HUES6 (cell line): ENCODE results near the gene NRXN3.
A peak's percentile ranks its signal among the peaks of the same experiment; 100 is the strongest.

Experiments
- H3K27ac ChIP-seq: 2 replicates; pipeline ENCODE4 v1.7.0; 2013; ENCODE audit warnings: low read depth, mild to moderate bottlenecking, low read length, inconsistent platforms
- H3K27me3 ChIP-seq: 2 replicates; pipeline ENCODE4 v1.6.1; 2013; ENCODE audit warnings: low read length; ENCODE audit not compliant: control insufficient read depth, insufficient read depth
- H3K36me3 ChIP-seq: 2 replicates; pipeline ENCODE4 v1.6.1; 2013; ENCODE audit warnings: low read length; ENCODE audit not compliant: control insufficient read depth, insufficient read depth
- H3K4me1 ChIP-seq: 2 replicates; pipeline ENCODE4 v1.6.1; 2013; ENCODE audit warnings: low read length; ENCODE audit not compliant: control insufficient read depth, insufficient read depth
- H3K4me3 ChIP-seq: 2 replicates; pipeline ENCODE4 v1.5.1; 2013; ENCODE audit warnings: low read depth, low read length
- H3K9ac ChIP-seq: one replicate; pipeline ENCODE4 v1.6.1; 2013; ENCODE audit warnings: mild to moderate bottlenecking, low read length
- H3K9me3 ChIP-seq: 2 replicates; pipeline ENCODE4 v1.6.1; 2013; ENCODE audit warnings: low read depth, low read length; ENCODE audit not compliant: control insufficient read depth, insufficient read depth

The NRXN3 gene

DNA sequence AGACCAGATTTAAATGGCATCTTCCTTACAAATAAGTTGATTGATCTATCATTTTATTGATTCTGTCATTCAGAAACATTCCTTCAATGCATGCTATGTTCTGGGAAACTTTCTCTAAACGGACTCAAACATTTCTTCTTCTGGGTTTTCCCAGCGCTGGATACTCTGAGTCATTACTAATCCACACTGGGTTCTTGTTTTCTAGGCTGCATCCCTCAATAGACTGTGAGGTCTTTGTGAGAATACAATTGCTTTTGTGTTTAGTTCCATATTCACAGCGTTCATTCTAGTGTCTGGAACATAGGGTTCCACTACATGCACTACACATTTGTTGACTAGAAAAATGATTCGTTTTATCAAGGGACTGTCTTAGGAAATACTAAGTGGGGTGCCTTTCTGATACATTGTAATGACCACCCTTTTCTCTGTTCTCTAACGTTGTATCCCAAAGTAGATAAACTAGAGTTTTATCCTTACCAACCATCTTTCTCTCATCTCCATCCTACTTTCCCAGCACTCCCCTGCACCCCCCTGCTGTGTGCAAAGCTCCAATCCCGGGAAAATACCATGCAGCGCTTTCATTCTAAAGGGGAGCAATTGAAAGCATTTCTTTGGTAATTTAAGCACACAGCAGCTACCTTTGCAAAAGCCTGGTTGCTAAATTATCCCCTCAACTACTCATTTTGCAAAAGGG is 1162.5 kb downstream of the NRXN3 start:
- Histone ChIP-seq H3K36me3 (no peaks in the 10 kb centered on the region), H3K4me3 (peak overlapping the region; percentile 29), H3K9ac (no peak overlapping the region), H3K27me3 (no peaks in the 10 kb centered on the region), H3K27ac (no peak overlapping the region), H3K9me3 (no peaks in the 10 kb centered on the region), H3K4me1 (peaks cover 31% of the 10 kb centered on the region)

DNA sequence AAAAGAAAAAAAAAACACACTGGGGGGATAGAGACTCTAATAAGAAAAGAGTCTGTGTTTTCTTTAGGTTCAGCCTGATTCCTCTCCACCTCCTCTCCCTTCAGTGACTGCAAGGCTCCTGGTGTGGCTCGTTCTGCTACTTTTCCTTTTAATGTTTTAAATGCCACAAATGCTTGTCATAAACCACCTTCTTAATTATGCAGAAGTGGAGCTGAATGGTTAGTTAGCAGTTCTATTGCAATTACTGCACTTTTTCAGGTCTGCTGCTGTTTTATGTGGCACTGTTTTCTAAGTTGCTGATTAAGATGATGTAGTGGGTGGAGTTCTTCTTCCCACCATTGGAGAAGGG is 1163.0 kb downstream of the NRXN3 start:
- Histone ChIP-seq H3K36me3 (no peaks in the 10 kb centered on the region), H3K9me3 (no peaks in the 10 kb centered on the region), H3K27ac (no peak overlapping the region), H3K4me1 (peaks cover 31% of the 10 kb centered on the region), H3K9ac (no peak overlapping the region), H3K4me3 (peak overlapping the region; percentile 29), H3K27me3 (no peaks in the 10 kb centered on the region)

GRCh38 chr14:79334272-79334671 is 1164.1 kb downstream of the NRXN3 start:
- H3K27ac ChIP-seq: no peak overlapping the region
- no peak overlapping the region for H3K9ac ChIP-seq
- H3K27me3 ChIP-seq: no peaks in the 10 kb centered on the region
- H3K4me3 ChIP-seq: no peak overlapping the region
- H3K36me3 ChIP-seq: no peaks in the 10 kb centered on the region
- peaks cover 34% of the 10 kb centered on the region for H3K4me1 ChIP-seq
- H3K9me3 ChIP-seq: no peaks in the 10 kb centered on the region

- peaks cover 42% of the 10 kb centered on the region for H3K4me1 ChIP-seq
- no peak overlapping the region for H3K9ac ChIP-seq
- no peaks in the 10 kb centered on the region for H3K27me3 ChIP-seq
- H3K36me3 ChIP-seq: no peaks in the 10 kb centered on the region
- H3K4me3 ChIP-seq: no peak overlapping the region
- no peak overlapping the region for H3K27ac ChIP-seq
- H3K9me3 ChIP-seq: no peaks in the 10 kb centered on the region
Measured at GRCh38 chr14:79337761-79338160, 1167.6 kb downstream of the NRXN3 start.

- Histone ChIP-seq H3K36me3 (no peaks in the 10 kb centered on the region), H3K27me3 (no peaks in the 10 kb centered on the region), H3K27ac (no peak overlapping the region), H3K9me3 (no peaks in the 10 kb centered on the region), H3K4me1 (peaks cover 23% of the 10 kb centered on the region), H3K9ac (no peak overlapping the region), H3K4me3 (no peak overlapping the region)
Measured at GRCh38 chr14:79342942-79343341, 1172.8 kb downstream of the NRXN3 start.

DNA sequence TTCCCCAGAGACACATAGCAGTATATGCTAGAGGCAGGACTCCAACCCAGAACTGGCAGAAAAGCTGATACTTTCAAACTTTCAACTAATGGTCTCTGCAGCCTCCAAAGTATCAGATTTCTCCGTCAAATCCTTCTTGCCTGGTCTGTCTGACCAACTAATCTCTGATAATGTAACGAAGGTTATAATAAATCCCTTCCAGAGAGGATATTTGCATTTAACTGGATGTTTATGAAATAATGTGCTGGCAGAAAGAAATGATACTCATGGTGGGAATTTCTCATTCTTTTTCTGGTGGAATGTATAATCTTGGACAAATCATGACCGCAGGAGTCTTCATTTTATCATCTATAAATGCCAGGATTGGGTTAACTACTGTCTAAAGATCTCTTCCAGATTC is 1180.8 kb downstream of the NRXN3 start:
- no peak overlapping the region for H3K27ac ChIP-seq
- H3K4me3 ChIP-seq: no peak overlapping the region
- no peaks in the 10 kb centered on the region for H3K36me3 ChIP-seq
- no peak overlapping the region for H3K9ac ChIP-seq
- no peaks in the 10 kb centered on the region for H3K27me3 ChIP-seq
- no peaks in the 10 kb centered on the region for H3K9me3 ChIP-seq
- H3K4me1 ChIP-seq: peaks cover 2% of the 10 kb centered on the region

DNA sequence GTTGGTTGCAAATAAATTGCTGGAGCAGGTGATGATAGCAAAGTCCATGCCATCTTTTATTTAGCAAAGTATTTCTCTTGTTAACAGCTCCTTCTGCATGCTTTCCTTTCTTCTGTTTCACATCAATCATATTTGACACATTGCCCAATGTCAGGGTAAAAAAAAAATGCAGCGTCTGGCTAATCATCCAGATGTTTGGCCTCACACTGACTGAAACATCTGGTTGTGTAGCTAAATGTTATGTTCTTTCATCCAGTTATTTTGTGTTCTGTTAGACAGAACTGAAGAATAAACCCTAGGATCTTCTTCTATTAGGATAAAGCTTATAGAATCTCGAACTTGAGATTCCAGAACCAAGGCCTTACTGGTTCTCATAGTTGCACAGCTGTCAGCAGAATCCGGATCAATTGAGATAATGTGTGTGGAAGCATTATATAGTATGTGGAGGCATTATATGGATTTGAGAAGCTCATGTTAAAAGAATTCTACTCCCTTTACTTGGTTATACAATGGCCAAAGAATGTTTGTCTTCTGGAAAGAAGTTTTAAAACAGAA is 1182.0 kb downstream of the NRXN3 start:
- no peak overlapping the region for H3K4me3 ChIP-seq
- H3K36me3 ChIP-seq: no peaks in the 10 kb centered on the region
- H3K27me3 ChIP-seq: no peaks in the 10 kb centered on the region

DNA sequence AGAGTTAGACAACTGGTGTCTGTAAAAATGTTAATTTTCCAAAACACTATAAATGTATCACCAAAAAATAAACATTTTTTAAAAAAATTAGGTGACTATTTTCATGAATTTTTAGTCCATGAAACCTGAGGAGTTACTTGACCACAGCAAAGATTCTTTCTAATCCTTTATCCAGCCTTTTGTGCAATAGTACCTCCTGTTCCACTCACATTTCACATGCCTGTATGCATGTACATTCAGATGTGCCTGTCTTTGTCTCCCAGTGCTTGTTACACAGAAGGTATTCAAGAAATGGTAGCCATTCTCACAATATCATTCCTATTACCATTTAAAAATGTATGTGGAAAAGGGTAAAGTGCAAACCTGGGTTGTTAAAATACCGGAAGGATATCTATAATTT is 1184.2 kb downstream of the NRXN3 start:
- no peaks in the 10 kb centered on the region for H3K9me3 ChIP-seq
- H3K27ac ChIP-seq: no peak overlapping the region

More for the DNA sequence above, 1182.0 kb downstream of the NRXN3 start:
- Histone ChIP-seq H3K9me3 (no peaks in the 10 kb centered on the region), H3K27ac (no peak overlapping the region), H3K4me1 (peaks cover 7% of the 10 kb centered on the region), H3K9ac (no peak overlapping the region)

GRCh38 chr14:79356040-79356439 is 1185.9 kb downstream of the NRXN3 start:
- Histone ChIP-seq H3K9me3 (no peaks in the 10 kb centered on the region), H3K27ac (no peak overlapping the region), H3K9ac (no peak overlapping the region)

More for the DNA sequence above, 1184.2 kb downstream of the NRXN3 start:
- H3K9ac ChIP-seq: no peak overlapping the region
- H3K4me1 ChIP-seq: peaks cover 7% of the 10 kb centered on the region
- no peaks in the 10 kb centered on the region for H3K27me3 ChIP-seq
- H3K36me3 ChIP-seq: no peaks in the 10 kb centered on the region
- no peak overlapping the region for H3K4me3 ChIP-seq

GRCh38 chr14:79357307-79357706 is 1187.1 kb downstream of the NRXN3 start:
- no peaks in the 10 kb centered on the region for H3K36me3 ChIP-seq
- no peaks in the 10 kb centered on the region for H3K27me3 ChIP-seq
- no peak overlapping the region for H3K27ac ChIP-seq
- H3K9ac ChIP-seq: no peak overlapping the region
- no peaks in the 10 kb centered on the region for H3K9me3 ChIP-seq
- peaks cover 7% of the 10 kb centered on the region for H3K4me1 ChIP-seq
- H3K4me3 ChIP-seq: no peak overlapping the region

More at GRCh38 chr14:79356040-79356439, 1185.9 kb downstream of the NRXN3 start:
- Histone ChIP-seq H3K4me1 (peaks cover 7% of the 10 kb centered on the region), H3K4me3 (no peak overlapping the region), H3K27me3 (no peaks in the 10 kb centered on the region), H3K36me3 (no peaks in the 10 kb centered on the region)

GRCh38 chr14:79363291-79363690 is 1193.1 kb downstream of the NRXN3 start:
- Histone ChIP-seq H3K9ac (no peak overlapping the region), H3K9me3 (no peaks in the 10 kb centered on the region), H3K4me1 (no peaks in the 10 kb centered on the region), H3K36me3 (no peaks in the 10 kb centered on the region), H3K27ac (no peak overlapping the region), H3K4me3 (no peak overlapping the region), H3K27me3 (no peaks in the 10 kb centered on the region)
